ENCODE data around the gene ZNF205.

DNA sequence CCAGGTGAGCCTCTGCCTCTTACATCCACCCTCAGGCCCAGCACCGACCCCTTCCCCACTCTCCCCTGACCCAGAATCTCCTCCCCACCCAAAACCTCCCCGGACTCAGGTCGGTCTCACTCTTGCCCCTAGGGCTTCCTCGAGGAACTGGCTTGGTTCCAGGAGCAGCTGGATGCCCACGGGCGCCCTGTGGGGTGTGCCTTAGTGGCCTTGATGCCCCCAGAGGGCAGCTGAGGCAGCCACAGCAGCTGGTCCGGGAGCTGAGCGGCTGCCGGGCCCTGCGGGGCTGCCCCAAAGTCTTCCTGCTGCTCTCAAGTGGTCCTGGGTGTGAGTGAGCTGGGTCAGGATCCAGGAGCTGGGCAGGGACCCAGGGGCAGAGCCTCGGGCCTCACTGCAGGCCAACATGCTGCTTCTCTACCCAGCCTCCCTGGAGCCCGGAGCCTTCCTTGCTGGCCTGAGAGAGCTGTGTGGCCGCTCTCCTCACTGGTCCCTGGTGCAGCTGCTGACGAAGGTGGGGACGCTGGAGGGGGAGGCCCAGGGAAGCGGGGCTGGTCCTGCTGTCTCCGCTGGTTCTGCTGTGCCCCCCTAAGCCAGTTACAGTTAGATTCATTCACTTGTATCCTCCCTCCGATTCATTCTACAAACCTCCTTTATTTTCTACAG lies 32.1 kb downstream of the ZNF205 start:
- TF ChIP-seq CTCF (IDR thresholded peaks at IDR 0.05) (no peak), POLR2A (IDR thresholded peaks at IDR 0.05) (no peak)
